NCI-H510A (cell line): ENCODE data around the gene CNNM3.
A peak's percentile ranks its signal among the peaks of the same experiment; 100 is the strongest.

Experiments used
- DNase-seq: peaks from one replicate; lab custom pipeline; 2025; lab: John Stamatoyannopoulos, UW

The CNNM3 gene

DNA sequence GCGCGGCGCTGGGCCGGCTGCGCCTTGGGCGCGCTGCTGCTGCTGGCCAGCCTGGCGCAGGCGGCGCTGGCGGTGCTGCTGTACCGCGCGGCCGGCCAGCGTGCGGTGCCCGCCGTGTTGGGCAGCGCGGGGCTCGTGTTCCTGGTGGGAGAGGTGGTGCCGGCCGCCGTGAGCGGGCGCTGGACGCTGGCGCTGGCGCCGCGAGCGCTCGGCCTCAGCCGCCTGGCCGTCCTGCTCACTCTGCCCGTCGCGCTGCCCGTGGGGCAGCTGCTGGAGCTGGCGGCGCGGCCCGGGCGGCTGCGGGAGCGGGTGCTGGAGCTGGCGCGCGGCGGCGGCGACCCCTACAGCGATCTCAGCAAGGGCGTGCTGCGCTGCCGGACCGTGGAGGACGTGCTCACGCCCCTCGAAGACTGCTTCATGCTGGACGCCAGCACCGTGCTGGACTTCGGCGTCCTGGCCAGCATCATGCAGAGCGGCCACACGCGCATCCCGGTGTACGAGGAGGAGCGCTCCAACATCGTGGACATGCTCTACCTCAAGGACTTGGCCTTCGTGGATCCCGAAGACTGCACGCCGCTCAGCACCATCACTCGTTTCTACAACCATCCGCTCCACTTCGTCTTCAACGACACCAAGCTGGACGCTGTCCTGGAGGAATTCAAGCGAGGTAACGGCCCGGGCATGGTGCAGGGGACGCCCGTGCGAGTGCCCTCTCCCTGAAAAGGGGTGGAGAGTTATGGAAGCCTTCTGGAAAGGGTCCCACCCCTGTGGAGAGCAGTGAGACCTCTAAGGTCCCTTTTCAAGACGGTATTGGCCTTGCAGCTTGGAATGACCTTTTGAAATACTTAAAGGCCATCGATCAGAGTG, 1.0 kb downstream of the CNNM3 start:
- no peak for DNase-seq

DNA sequence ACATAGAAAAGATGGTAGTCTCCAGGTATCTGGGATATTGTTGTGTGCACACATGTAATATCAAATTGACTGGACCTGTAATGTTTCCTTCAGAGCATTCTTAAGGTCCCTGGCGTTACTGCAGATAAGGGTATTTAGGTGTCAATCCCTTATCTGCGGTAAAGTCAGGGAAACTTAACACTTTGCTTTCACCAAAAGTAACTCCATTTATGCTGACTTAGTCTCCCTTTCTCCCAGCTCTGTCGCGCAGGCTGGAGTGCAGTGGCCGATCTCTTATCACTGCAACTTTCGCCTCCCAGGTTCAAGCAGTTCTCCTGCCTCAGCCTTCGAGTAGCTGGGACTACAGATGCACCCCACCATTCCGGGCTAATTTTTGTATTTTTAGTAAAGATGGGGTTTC, 1.8 kb downstream of the CNNM3 start:
- no peak for DNase-seq

GRCh38 chr2:96819128-96819875, 3.2 kb downstream of the CNNM3 start:
- peak; percentile 30 for DNase-seq

- DNase-seq: no peak
Measured at GRCh38 chr2:96819876-96820511, 3.9 kb downstream of the CNNM3 start.

GRCh38 chr2:96821113-96821675, 5.1 kb downstream of the CNNM3 start:
- DNase-seq: no peak

DNA sequence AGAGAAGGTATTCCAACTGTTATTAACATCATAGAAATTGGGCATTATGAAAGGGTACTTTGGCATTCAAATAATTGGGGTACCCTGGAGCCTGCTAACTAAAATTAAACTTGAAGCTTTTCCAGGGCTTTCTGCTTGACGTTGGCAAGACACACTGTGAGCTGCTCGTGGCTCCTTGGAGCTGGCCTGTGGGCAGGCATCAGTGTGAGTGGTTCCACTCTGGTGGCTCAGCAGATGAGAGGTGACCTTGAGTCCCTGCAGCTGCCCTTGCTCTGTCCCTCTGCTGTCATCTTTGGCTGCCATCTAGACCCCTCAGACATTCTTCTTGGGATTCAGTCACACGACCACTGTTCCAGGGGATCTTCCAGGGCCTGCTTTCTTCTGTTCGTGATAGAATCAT, 6.7 kb downstream of the CNNM3 start:
- no peak for DNase-seq

GRCh38 chr2:96823198-96823597, 7.1 kb downstream of the CNNM3 start:
- no peak for DNase-seq

DNA sequence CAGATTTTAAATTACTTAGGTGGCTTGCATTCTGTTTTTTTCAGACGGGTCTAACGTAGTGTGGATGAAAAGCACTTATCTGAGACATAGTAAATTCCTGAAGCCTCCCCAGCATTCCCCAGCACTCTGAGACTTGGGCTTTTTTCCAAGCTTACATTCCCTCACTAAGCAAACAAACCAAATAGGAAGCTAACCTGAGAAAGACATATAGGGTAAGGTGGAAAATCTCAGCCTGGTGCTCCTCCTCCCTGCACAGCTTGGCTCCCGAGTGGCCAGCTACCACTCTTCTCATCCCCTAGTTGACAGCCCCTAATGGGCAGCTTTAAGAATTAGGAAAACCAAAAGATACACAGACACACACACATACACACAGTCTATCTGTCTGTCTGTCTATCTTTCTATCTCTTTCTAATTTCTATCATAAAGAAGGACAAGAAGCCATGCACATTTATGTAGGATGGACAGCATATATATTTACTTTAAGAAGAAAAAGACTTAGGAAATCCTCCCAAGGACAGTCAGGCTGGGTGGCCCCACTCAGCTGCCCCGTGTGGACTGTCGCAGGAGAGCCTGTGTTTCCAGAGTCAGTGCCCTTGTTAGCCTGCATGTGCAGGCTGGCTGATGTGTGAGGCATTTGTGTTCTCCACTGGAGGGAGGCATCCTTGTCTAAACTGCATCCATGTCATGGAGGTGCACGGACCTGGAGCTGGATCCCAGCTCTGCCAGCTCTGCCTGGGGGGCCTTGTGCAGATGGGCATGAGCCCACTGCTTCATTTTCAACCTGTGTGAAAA, 8.2 kb downstream of the CNNM3 start:
- DNase-seq: no peak

GRCh38 chr2:96825057-96825456, 9.0 kb downstream of the CNNM3 start:
- DNase-seq: no peak

- DNase-seq: no peak
Measured at GRCh38 chr2:96826546-96827278, 10.6 kb downstream of the CNNM3 start.

DNA sequence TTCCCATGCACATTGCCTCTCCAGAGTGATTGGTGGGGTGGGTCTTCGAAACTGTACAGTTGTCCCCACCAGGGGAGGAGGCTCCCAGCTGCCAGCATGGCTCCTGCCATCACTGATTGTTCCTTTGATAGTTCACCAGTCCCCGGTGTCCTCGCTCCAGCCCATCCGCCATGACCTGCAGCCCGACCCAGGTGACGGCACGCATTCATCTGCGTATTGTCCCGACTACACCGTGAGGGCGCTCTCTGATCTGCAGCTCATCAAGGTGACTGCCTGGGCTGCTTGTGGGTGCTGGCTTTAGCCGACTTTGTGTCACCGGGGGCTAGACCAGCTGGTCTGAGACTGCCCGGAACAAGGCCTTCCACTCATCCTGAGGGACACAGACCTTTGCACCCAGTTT, 12.4 kb downstream of the CNNM3 start:
- DNase-seq: no peak

GRCh38 chr2:96828874-96829273, 12.8 kb downstream of the CNNM3 start:
- DNase-seq: no peak

DNA sequence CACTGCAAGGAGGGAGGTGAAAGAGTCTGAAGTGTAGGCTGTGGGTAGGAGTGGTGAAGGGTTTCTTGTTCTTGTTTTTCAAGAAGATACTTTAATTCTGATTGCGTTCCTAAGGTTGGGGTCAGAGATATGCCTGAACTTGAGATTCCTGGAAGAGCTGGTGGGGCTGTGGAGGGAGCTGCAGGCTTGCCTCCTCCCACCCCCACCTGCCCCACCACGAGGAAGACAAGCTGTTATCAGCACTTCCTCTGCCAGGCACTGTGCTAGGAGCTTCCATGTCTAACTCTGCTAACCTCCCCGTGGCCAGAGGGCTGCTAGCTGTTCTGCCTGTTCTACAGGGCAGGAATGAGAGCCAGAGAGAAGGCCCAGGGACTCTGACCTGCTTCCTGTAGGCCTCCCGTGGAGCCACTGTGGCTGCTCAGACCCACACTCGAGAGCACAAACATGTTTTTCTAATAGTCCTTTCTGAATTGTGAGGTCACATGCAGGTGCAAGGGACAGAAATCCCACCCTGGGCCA, 14.0 kb downstream of the CNNM3 start:
- DNase-seq: no peak

GRCh38 chr2:96831679-96832078, 15.6 kb downstream of the CNNM3 start:
- DNase-seq: no peak

GRCh38 chr2:96832408-96832753, 16.3 kb downstream of the CNNM3 start:
- DNase-seq: no peak

- DNase-seq: peak; percentile 90
Measured at GRCh38 chr2:96832754-96833507, 16.9 kb downstream of the CNNM3 start.

DNA sequence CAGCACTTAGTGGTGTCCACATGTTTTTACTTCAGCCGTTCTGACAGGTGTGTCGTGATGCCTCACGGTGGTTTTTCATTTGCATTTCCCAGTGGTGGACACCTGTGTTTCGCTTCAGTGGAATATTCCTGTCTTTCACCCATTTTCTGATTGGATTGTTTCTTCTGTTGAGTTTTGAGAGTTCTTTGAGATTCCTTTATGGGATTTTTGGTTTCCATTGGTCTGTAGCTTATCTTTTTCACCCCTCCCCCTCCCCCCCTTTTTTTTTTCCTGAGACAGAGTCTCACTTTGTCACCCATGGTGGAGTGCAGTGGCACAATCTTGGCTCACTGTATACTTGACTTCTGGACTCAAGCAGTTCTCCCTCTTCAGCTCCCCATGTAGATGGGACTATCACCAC, 19.8 kb downstream of the CNNM3 start:
- no peak for DNase-seq

DNA sequence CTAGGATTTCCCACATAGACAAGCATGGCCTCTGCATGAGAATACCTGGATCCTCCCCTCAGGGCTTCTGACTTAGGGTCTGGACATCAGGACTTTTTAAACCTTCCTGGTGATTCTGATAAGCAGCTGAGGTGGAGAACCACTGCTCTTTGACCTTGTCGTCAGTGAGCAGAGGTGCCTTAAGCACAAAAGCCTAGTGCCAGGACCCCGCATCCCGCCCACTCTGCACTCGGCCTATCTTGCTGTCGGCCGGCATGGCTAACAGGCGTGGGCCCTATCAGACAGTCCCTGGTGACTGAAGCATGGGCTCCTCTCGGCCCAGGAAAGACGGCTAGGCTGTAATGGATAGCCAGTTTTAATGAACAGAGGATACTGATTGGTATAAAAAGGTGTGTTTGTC, 21.5 kb downstream of the CNNM3 start:
- no peak for DNase-seq

GRCh38 chr2:96838345-96839292, 22.6 kb downstream of the CNNM3 start:
- no peak for DNase-seq
